Gastrocnemius medialis (tissue), 4 donors: ENCODE results near the gene INPP5A. TPM values are rescaled to one million over a fixed set of nuclear protein-coding genes. Genes with fewer than 3 reads are reported as not detected.
A peak's percentile ranks its signal among the peaks of the same experiment; 100 is the strongest.
"Not testable (repeated sequence)": the region's sequence is repeated elsewhere in the genome, so short reads cannot be mapped to it uniquely, and the experiment has no call there.

ENCODE experiments used
- ATAC-seq, 2 donors: fragments of 150-250 bp; one replicate each; pipeline ENCODE4 v1.9.1; 2016
- DNase-seq, 2 donors: peaks; one replicate each; pipeline ENCODE4 v3.0.0-alpha.2; 2019
- H3K27ac ChIP-seq, 4 donors: fragments of 200-600 bp; sonication (generic); 1 replicate in 1 of 4; 2 replicates in 3 of 4; pipeline ENCODE4 v1.5.1; 2016 to 2018; ENCODE audit warnings: mild to moderate bottlenecking in 2 of 4, moderate library complexity in 1 of 4
- H3K27me3 ChIP-seq, 3 donors: fragments of 200-600 bp; sonication (generic) in 2 of 3; 1 replicate in 1 of 3; 2 replicates in 2 of 3; pipeline versions ENCODE4 v1.5.1 to v1.6.0; 2016 to 2019; ENCODE audit warnings: mild to moderate bottlenecking in 1 of 3, moderate library complexity in 1 of 3
- H3K36me3 ChIP-seq, 2 donors: fragments of 200-600 bp; sonication (generic) in 1 of 2; one replicate each; pipeline ENCODE4 v1.5.1; 2017 to 2018
- H3K4me1 ChIP-seq, 2 donors: fragments of 200-600 bp; sonication (generic) in 1 of 2; one replicate each; pipeline ENCODE4 v1.5.1; 2016 to 2017; ENCODE audit warnings: mild to moderate bottlenecking in 2 of 2
- H3K4me3 ChIP-seq, 4 donors: fragments of 200-600 bp; sonication (generic) in 3 of 4; 1 replicate in 1 of 4; 2 replicates in 3 of 4; pipeline ENCODE4 v1.5.1; 2016 to 2019; ENCODE audit warnings: mild to moderate bottlenecking in 2 of 4
- H3K9me3 ChIP-seq, 3 donors: fragments of 200-600 bp; sonication (generic) in 2 of 3; 1 replicate in 1 of 3; 2 replicates in 2 of 3; pipeline ENCODE4 v1.5.1; 2016 to 2019
- CTCF ChIP-seq, 5 experiments: fragments of 450-650 bp in 3 of 5; fragments of 200-600 bp in 2 of 5; sonication (generic) in 2 of 5; IDR thresholded peaks in 4 of 5; conservative IDR thresholded peaks in 1 of 5; 1 replicate in 4 of 5; 2 replicates in 1 of 5; pipeline ENCODE4 v1.5.1; 2016 to 2019; ENCODE audit warnings: antibody characterized with exemption in 5 of 5, mild to moderate bottlenecking in 3 of 5, moderate library complexity in 3 of 5
- POLR2A ChIP-seq, 2 donors: fragments of 450-650 bp; IDR thresholded peaks; one replicate each; pipeline ENCODE4 v1.6.1; 2017; ENCODE audit warnings: antibody characterized with exemption in 2 of 2, mild to moderate bottlenecking in 2 of 2, moderate library complexity in 2 of 2
- in situ Hi-C, 4 donors: fragments of 200-750 bp; cut with MboI; loops; one replicate each; pipeline versions ENCODE4 v1.15.0 to v1.8.0; 2017; ENCODE audit warnings: low sequenced_read_pairs in 4 of 4
- intact Hi-C: fragments of 100-400 bp; cut with DNase I; formaldehyde crosslinking; loops from one replicate; pipeline ENCODE4 v1.15.1; 2023; ENCODE audit warnings: low total_unique reads
- total RNA-seq, 4 donors: library from RNA; depleted of rRNA; stranded (reverse); fragments of >200 nt; gene quantifications; one replicate each; pipeline versions ENCODE4 v1.1.0 to v1.2.3, GENCODE V29; 2016

Gene INPP5A
- total RNA-seq, 4 donors from 2014 or later = 74.9 to 107 (median 92.4) TPM

GRCh38 chr10:132595021-132595420, 57.4 kb downstream of the INPP5A start:
- DNase-seq = no peak
- in situ Hi-C loops (no loop called here), intact Hi-C loops (no loop called here)
- Histone ChIP-seq H3K4me1 (peaks cover 59 to 66% of the 10 kb centered on the region in 2 donors), H3K27ac (peak overlapping the region in 1 of 4 donors; percentile 38), H3K9me3 (no peaks in the 10 kb centered on the region), H3K36me3 (no peaks in the 10 kb centered on the region), H3K4me3 (no peak overlapping the region), H3K27me3 (no peaks in the 10 kb centered on the region)
- no peak for ATAC-seq
- TF ChIP-seq POLR2A (IDR thresholded peaks at IDR 0.05) (no peak), CTCF (IDR thresholded peaks at IDR 0.05 in 4 of 5, conservative IDR thresholded peaks at IDR 0.05 in 1 of 5) (no peak)

- in situ Hi-C loops (no loop called here), intact Hi-C loops (no loop called here)
- peaks cover 50 to 58% of the 10 kb centered on the region in 2 donors for H3K4me1 ChIP-seq
- no peaks in the 10 kb centered on the region for H3K27me3 ChIP-seq
- DNase-seq (no peak), ATAC-seq (no peak)
- no peaks in the 10 kb centered on the region for H3K36me3 ChIP-seq
- H3K4me3 ChIP-seq = no peak overlapping the region
- peak overlapping the region in 1 of 4 donors; percentile 38 for H3K27ac ChIP-seq
- no peak for TF ChIP-seq POLR2A (IDR thresholded peaks at IDR 0.05)
- no peak for TF ChIP-seq CTCF (IDR thresholded peaks at IDR 0.05 in 4 of 5, conservative IDR thresholded peaks at IDR 0.05 in 1 of 5)
- no peaks in the 10 kb centered on the region for H3K9me3 ChIP-seq
Measured at GRCh38 chr10:132595854-132596253, 58.3 kb downstream of the INPP5A start.

GRCh38 chr10:132596742-132597279, 59.2 kb downstream of the INPP5A start:
- DNase-seq (no peak), ATAC-seq (no peak)
- TF ChIP-seq POLR2A (IDR thresholded peaks at IDR 0.05) (no peak), CTCF (IDR thresholded peaks at IDR 0.05 in 4 of 5, conservative IDR thresholded peaks at IDR 0.05 in 1 of 5) (no peak)
- Histone ChIP-seq H3K27me3 (no peaks in the 10 kb centered on the region), H3K27ac (no peak overlapping the region), H3K4me3 (no peak overlapping the region), H3K36me3 (no peaks in the 10 kb centered on the region), H3K4me1 (peaks cover 45 to 53% of the 10 kb centered on the region in 2 donors), H3K9me3 (no peaks in the 10 kb centered on the region)
- in situ Hi-C loops = no loop called here
- intact Hi-C loops = no loop called here

GRCh38 chr10:132597654-132598053, 60.1 kb downstream of the INPP5A start:
- Histone ChIP-seq H3K36me3 (no peaks in the 10 kb centered on the region), H3K27ac (no peak overlapping the region), H3K27me3 (no peaks in the 10 kb centered on the region), H3K4me3 (no peak overlapping the region), H3K9me3 (no peaks in the 10 kb centered on the region), H3K4me1 (peaks cover 40 to 47% of the 10 kb centered on the region in 2 donors)
- TF ChIP-seq POLR2A (IDR thresholded peaks at IDR 0.05) (no peak), CTCF (IDR thresholded peaks at IDR 0.05 in 4 of 5, conservative IDR thresholded peaks at IDR 0.05 in 1 of 5) (no peak)
- no peak for DNase-seq
- intact Hi-C loops (loop anchor here (2.0 kb wide), 1 partner anchor 37 kb away; no protein-coding TSS in a partner anchor), in situ Hi-C loops (no loop called here)
- ATAC-seq = no peak

GRCh38 chr10:132599023-132599618, 61.5 kb downstream of the INPP5A start:
- H3K9me3 ChIP-seq, DNase-seq, in situ Hi-C loops, H3K36me3 ChIP-seq, H3K4me3 ChIP-seq, ATAC-seq, H3K27me3 ChIP-seq, H3K27ac ChIP-seq: not testable (repeated sequence)
- peaks cover 28 to 32% of the 10 kb centered on the region in 2 donors for H3K4me1 ChIP-seq
- intact Hi-C loops = loop anchor here (2.0 kb wide), 1 partner anchor 38 kb away; no protein-coding TSS in a partner anchor
